NCI-H510A treated with DMSO at 0.1 percent for 48 hours (cell line): ENCODE results near the gene C16orf89.
A peak's percentile ranks its signal among the peaks of the same experiment; 100 is the strongest.

Source experiments
- DNase-seq: peaks from one replicate; lab custom pipeline; 2025; lab: John Stamatoyannopoulos, UW

Gene C16orf89

DNA sequence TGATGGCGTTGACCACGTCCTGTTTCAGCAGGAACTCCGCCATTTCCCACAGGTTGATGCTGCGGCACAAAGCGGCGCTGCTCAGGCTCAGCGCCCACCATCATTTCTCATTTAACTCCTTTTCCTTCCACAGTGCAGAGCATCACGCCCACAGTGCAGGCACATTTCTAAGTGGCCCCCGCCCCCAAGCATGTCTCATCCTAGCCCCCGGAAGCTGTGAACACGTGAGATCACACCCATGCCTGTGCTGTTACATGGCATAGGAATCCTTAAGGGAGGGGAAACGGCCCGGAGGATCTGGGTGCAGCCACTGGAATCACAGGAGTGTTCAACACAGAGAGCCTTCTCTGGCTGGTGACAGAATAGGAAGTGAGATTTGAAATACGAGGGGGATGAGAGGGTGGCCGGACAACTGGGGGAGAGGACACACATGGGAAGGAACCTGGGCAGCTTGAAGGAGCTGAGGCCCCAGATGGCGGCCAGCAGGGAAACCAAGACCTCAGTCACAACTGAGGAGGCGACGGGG is 36.7 kb downstream of the C16orf89 start:
- DNase-seq = no peak

DNA sequence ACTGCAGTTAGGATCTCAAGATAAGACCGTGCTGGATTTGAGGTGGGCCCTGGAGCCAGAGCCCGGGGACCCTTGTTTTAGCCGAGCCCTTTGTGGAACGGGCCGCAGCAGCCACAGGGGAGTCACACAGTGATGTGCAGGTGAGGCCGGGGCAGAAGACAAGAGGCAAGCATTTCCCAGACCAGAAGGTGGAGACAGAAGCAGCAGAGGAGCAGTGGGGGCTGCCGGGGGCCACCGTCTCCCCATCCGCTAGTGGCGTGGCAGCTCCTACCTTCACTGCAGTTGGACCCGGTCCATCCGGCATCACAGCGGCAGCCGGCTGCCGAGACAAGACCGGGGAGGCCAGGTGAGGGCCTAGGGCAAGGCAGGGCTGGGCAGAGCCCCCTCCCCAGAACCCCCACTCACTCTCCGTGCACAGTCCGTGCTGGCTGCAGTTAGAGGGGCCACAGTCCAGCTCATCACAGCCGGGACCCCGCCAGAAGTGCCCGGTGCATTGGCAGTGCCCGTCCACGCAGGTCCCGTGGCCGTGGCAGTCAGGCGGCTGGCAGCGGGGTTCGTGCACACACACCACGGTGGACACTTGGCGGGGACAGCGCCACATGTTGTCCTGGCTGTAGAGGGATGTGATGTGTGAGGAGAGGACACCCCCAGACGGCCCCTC is 38.1 kb downstream of the C16orf89 start:
- DNase-seq = no peak

DNA sequence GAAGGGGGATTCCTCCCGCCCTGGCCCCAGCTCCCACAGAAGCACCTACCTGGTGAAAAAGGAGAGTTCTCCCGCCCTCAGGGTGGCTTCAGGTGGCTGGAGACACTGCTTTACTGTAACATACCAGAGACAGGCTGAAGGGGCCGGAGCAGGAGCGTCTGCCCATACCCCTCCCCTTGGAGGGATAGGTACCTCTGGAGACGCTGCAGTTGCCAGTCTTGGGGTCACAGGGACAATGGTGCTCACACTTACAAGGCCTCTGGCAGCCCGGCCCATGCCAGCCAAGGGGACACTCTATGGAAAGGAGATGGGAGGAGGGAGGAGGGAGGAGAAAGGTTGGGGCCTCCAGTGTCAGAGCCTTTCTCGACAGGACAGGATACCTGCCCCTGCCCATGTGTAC is 38.7 kb downstream of the C16orf89 start:
- no peak for DNase-seq

DNA sequence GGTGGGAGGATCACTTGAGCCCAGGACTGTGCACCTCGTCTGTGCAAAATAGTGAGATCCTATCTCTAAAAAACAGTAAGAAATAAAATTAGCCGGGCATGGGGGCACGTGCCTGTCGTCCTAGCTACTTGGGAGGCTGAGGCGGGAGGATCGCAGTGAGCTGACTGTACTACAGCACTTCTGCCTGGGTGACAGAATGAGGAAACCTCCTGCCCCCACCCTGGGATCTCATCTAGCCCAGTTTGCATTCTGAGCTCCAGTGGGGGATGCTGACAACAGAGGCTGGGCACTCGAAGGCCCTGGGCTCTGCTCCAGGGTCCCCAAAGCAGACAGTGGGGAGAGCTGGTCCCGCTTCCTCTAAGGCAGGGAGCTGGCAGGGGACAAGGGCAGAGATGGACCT is 39.1 kb downstream of the C16orf89 start:
- DNase-seq = no peak

DNA sequence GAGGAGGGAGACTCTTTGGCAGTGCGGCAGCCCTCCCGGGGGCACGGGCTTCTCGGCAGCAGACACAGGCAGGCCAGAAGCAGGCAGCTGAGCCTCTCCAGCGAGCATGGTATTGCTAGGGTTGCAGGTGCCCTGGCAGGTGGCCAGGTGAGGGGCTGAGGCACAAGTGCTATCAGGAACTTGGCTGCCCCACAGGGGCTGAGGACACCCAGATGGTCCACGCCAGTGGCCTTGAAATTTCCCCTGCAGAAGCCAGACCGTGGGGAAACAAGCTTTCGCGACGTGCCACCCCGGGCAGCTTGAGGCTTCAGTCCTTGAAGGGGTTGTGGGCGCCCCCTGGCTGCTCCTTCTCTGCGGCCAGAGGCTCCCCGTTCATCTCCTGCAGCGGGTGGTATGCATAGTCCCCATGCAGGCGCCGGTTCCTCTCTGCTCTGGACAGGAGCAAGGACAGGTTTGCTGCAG is 40.6 kb downstream of the C16orf89 start:
- DNase-seq = peak; percentile 41

DNA sequence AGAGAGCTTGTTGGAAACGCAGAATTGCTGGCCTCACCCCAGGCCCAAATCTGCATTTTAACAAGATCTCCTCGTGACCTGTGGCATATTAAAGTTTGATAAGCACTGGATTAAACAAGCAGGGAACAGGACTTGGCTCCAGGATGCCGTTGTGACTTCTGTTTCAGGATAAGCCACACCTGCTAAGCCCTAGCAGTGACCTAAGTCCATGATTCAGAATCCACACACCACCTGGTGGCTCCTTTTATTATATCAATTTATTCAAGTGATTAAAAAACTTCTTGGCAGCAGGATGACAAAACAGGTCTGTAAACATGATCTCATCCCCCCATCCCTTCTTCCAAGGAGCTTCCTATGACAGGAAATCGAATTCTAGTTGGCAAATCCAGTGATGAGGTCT is 41.1 kb downstream of the C16orf89 start:
- DNase-seq = peak; percentile 49

DNA sequence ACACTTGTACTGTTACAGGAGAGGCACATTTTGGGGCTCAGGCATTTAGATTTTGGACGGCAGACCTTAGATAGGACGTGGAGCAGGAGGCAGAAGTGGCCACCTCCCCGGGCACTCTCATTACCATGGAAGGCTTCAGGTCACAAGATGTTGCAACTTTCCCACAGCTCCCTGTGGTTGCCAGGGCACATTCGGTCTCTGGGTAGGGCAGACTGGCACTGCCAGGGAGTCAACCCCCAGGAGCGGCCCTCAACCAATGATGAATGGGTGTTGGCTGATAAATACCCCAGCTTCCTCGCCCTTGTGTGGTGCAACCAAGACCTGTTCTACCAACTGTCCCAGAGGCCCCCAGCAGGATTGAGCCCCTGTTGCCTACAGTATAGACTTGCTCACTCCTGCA is 43.2 kb downstream of the C16orf89 start:
- DNase-seq = no peak

DNA sequence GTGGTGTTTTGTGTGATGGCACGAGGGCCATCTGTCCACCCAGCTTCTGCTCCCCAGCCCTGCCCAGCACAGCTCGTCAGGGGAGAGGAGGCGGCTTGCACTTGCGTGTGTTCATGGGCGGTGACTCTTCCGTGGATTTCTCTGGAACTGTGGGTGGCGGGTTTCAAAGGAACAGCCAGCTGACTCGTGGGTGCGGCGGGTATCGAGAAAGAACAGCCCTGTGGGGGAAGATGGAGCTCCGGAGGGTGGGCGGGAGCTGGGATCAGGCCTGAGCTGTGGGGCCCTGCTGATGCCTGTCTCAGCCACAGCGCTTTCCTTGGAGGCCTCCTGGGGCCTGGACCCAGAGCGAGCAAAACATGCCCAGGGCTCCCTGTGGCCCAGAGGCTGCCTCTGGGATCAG is 45.2 kb downstream of the C16orf89 start:
- DNase-seq = no peak

DNA sequence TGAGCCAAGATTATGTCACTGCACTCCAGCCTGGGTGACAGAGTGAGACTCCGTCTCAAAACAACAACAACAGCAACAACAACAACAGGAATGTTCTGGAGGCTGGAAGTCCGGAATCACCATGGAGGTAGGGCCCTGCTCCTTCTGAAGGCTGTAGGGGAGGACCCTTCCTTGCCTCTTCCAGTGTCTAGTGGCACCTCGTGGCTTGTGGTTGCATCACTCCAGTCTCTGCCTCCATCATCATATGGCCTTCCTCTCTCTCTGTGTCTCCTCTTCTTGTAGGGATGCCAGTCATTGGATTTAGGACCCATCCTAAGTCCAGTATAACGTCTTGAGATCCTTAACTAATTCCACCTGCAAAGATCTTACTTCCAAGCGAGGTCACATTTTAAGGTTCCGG is 46.0 kb downstream of the C16orf89 start:
- DNase-seq = no peak

DNA sequence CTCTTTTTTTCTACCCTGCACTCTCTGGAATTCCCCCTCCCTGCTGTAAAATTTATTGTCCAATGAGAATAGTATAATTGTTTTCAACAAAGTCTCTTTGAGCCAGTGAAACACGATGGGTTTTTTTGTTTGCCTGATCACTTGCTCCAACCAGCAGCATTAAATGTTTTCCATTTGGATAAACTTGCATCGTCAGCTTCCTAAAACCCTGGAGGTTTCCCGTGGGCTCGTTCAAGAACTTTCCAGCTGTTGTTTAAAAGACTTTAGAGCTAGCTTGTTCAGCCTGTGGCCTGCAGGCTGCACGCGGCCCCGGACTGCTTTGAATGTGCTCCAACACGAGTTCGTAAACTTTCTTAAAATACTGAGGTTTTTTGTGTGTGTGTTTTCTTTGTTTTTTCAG is 47.0 kb downstream of the C16orf89 start:
- no peak for DNase-seq

DNA sequence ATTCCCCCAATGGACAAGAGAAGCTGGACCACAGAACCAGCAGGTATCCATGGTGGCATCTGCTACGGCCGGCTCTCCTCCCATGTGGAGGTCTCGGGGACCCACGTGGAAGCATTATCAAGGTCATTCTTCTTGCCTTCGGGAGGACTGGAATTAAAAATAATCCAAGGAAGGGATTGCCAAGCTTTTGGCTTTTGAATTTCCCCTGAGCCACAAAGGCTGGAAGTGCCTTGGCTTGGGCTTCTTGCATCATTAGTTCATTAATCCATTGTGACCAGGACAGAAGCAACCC is 48.1 kb downstream of the C16orf89 start:
- no peak for DNase-seq

DNA sequence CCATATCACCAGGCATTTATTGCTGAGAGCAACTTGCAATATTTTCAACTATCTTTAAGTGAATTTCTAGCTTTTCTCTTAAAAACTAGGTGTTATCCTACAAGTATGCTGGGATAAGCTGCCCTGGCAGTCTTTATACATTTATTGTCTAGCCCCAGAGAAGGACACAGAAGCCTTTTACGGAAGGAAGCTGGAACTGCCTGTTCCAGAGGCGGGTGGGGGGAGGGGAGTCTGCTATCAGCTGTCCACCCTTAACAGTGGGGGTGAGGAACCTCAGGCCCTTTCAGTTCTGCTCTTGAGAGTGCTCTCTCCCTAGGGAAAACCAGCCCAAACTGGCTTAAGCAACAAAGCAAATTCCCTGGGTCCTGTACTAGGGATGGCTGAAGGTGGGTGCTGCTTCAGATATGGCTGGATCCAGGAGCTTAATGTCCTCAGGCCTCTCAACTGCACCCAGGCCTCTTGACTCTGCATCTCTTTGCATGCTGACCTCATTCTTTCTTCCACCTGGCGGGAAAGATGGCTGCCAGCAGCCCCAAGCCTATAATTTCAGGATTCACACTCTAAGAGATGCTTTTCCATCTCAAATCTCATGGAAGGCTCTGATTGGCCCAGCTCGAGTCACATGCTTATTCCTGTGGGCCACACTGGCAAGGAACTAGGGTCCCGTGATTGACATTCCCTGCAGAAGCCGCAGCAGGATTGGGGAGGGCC is 48.6 kb downstream of the C16orf89 start:
- DNase-seq = no peak

DNA sequence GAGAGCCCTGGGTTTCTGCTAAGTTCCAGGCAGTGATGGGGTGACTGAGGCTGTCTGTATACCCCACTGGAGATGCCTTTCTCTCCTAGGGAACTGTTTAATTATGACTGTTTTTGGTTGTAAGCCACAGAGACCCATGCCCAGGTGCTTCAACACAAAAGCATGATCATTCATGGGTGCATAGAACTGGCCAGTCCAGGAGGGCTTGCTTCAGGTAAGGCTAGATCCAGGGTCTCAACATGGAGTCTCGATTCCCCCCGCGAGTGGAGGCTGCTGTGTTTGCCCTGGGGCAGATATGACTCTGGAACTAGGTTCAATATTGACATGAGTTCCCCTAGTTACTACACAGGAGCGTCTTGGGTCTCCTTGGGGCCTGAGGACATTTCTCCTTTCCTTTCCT is 49.9 kb downstream of the C16orf89 start:
- no peak for DNase-seq

DNA sequence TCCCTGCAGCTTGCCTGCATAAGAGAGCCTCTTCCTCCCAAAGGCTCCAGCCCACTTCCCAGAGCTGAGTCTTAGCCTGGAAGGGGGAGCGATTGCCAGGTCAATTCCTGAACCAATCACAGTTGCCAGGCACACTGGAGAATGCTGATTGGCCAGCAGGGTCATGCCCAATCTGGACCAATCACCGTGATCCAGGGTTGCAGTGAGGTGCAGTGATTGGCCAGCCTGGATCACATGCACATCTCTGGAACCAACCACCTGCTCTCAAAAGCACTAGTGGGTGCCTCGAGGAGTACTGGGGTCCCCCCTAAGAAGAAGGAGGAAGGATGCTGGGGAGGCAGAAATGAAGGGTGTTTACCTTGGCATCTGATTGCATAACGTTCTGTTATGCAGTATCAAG is 50.4 kb downstream of the C16orf89 start:
- no peak for DNase-seq

DNA sequence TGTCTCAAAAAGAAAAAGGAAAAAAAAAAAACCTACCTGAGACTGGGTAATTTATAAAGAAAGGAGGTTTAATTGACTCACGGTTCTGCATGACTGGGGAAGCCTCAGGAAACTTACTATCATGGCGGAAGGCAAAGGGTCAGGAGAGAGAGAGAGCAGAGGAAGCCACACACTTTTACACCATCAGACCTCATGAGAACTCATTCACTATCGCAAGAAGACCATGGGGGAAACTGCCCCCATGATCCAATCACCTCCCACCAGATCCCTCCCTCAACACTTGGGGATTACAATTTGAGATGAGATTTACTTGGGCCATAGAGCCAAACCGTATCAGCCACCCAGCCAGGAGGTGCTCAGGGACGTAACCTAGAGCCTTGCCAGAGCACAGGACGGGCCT is 52.9 kb downstream of the C16orf89 start:
- no peak for DNase-seq

DNA sequence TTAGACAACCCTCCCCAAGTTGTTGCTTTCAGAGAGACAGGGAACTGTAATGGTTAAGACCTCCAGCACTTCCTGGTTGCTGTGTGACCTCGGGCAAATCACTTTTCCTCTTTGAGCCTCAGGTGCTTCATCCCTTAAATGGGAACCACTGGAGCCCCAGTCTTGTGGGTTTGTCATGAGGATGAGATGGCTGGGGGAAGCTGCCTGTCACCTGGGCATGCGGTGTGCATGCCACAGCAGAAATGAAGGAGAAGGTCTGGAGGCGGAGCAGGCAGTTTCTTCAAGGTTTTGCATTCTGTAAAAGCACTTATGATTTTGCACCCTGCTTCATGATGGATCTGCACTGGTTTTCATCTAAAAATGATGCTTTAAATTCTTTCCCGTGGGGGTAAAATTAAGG is 54.1 kb downstream of the C16orf89 start:
- DNase-seq = no peak

DNA sequence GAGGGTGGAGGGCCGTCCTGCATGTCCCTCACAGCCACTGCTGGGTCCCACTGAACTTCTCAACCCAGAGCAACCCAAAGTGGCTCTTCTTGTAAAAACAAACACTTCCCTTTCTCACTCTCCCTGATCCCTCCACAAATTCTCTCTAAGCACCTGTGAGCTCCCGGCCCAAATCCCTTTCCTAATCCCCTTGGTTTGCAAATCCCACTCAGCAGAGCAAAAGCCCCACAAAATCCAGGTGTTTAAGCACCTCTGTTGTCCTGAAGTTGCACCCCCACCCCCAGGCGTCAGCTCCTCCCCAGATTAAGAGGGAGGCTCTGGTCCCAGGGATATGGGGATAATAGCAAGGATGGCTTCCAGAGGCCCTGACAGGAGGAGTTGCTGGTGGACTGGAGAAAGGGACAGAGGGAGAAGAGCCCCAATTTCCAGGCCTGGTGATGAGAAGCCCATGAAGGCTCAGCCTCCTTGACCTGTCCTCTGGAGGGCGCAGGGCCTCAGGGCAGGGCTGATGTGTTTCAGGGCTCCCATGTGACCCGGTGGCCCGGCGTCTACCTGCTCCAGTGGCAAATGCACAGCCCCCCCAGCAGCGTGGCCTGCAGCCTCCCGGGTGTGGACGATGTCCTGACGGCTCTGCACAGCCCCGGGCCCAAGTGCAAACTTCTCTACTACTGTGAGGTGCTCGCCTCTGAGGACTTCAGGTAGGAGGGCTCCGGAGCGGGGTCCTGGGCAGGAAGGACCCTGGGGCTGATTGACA is 55.0 kb downstream of the C16orf89 start:
- DNase-seq = no peak

DNA sequence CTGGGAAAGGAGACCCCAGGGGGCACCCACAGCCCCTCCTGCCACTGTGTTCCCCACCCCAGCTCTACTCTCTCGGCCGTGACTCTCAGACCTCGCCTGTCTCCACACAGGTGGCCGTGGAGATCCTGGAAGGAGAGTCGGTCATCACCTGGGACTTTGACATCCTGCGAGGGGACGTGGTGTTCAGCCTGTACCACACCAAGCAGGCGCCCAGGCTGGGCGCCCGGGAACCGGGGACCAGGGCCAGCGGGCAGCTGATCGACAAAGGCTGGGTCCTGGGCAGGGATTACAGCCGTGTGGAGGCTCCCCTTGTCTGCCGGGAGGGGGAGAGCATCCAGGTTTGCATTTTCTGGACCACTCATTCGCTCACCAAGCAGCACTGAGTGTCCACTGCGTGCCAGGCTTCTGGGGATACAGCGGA is 57.4 kb downstream of the C16orf89 start:
- no peak for DNase-seq

DNA sequence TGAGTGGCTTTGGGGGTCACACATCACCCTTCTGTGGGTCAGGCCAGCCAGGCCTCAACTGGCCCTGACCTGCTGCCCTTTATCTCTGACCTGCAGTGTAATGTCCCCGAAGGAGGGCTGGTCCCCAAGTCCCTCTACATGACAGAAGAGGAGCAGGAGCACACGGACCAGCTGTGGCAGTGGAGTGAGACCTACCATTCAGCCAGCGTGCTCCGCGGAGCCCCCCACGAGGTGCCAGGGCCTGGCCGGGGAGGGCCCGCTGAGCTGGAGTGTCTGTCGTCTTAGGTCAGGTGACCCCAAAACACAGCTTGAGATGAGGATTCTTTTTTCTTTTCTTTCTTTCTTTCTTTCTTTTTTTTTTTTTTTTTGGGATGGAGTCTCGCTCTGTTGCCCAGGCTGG is 58.5 kb downstream of the C16orf89 start:
- no peak for DNase-seq

DNA sequence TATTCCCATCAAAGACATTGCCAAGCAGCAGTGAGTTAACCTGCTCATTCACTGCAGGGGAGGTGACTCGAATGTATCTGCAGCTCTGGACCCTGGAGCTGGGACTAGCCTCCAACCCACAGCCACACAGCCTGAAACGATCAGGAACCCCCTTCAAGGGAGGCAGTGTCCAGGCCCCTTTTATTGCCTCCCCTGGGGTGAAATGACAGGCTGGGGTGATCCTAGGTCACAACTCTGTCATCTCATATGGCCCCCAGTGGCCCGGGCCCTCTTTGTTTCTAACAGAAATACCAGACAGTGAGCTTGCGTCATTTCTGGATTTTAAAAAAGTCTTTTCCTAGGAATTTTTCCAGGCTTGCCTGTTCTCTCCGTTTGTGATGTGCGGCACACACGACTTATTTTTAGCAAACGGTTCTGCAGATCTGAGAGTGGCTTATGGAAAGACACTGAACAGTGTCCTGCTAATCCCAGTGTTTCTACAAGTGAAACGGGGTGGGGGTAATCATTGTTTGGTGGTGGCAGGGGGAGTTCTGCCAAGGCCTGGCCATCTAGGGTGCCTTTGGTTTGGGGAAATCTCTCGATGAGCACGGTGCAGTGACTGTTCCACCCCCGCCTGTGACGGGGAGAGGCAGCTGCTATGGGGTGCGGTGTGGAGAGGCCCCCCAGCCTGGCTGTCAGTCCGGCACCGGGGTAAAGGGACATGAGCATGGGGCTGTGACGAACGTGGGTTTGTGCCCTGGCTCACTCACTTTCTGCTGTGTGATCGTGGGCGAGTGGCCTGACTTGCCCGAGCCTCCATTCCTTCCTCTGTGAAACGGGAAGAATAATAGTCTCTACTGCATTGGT is 59.2 kb downstream of the C16orf89 start:
- DNase-seq = no peak

DNA sequence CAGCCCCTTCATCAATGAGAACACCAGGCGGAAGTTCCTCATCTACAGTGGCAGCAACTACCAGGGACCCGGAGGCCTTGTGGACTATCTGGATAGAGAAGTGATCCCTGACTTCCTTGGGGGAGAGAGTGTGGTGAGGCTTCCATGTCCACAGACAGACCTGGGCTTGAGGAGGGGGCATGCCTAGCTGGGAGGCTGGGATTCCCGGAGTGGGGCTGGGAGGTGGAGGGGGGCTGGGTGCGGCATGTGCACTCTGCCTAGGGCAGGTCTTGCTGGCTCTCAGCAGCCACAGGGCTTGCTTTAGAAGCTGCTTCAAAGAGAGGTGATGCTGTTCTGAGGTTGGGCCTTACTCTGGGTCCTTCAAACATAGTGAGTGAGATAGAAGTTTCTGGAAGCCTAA is 59.8 kb downstream of the C16orf89 start:
- no peak for DNase-seq

DNA sequence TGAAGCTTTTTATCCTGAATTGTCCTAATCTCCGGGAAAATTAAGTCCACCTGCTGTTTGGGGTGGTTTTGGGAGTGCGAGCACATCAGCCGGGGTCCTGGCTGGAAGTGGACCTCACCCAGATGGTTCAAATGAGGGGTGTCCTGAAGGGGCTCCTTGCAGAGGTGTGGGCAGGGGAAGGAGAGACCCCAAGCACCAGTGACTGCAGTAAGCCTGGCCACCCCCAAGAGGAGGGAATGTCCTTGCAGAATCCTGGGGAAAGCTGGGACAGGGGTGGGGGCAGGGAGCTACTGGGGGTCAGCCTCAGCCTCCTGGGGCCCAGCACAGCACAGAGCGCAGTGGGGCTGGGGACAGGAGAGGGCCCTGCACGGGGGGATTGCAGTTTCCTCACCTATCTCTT is 61.4 kb downstream of the C16orf89 start:
- DNase-seq = no peak
